ENCODE results near the gene SLC43A3. TPM values are rescaled to one million over a fixed set of nuclear protein-coding genes. Genes with fewer than 3 reads are reported as not detected.

SLC43A3 gene
- 15.8 TPM for polyA plus RNA-seq

DNA sequence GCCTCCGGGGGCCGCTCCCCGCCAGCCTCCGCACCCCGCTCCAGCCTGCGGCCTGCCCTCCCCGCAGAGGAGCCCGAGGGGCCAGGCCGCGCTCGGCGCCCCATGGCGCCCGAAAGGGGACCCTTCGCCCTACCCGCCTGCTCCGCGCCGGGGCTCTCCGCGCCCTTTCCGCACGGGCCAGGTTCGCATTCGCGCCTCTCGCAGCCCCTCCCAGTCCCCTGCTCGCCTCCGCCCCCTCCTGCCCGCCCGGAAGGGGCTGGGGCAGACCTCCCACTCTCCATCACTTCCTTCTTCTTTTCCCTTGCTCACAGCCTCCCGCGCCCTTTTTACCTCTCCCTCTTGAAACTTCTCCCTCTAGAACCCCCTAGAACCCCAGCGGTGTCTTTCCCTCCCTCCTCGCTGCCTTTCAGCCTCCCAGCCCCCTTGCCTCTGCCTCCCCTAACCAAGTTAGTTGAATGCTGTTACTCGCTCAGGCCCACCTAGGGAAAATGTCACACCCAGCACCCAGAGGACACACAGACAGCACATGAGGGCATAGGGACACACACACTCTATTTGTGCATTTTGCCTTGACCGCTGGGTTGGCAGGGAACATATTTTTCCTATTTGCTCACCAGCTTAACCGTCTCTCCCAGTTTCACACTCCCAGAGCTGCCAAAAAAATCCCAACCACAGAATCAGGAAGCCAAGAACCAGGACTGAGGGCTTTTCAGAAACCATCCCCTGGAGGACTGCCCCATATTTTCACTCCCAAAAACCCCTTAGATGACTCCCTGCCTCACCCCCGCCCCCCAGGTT, at the start of gene SLC43A3:
Gene SLC43A3 (minus strand): TSS at position 193 of the 798 bp plus-strand sequence. CDS start 949 bp downstream, outside the sequence.
- H3K4me1 Mint-ChIP-seq = peaks cover 22 to 27% (median 22%) of the 10 kb centered on the region in 3 donors
- peaks cover 3% of the 10 kb centered on the region for H3K36me3 Mint-ChIP-seq

DNA sequence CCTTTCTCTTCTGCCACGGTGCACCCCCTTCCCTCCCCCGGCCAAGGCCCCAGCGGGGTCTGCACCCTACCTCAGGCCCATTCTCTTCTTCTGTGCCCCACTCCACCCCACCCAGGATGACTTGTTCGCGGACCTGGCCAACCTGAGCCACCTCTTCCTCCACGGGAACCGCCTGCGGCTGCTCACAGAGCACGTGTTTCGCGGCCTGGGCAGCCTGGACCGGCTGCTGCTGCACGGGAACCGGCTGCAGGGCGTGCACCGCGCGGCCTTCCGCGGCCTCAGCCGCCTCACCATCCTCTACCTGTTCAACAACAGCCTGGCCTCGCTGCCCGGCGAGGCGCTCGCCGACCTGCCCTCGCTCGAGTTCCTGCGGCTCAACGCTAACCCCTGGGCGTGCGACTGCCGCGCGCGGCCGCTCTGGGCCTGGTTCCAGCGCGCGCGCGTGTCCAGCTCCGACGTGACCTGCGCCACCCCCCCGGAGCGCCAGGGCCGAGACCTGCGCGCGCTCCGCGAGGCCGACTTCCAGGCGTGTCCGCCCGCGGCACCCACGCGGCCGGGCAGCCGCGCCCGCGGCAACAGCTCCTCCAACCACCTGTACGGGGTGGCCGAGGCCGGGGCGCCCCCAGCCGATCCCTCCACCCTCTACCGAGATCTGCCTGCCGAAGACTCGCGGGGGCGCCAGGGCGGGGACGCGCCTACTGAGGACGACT, 49.3 kb upstream of the SLC43A3 start:
- Mint-ChIP-seq H3K27ac (peak overlapping the region in 1 of 3 donors; percentile 34), H3K27me3 (peaks cover 20% of the 10 kb centered on the region), H3K4me1 (peaks cover 6 to 32% (median 19%) of the 10 kb centered on the region in 3 donors), H3K36me3 (no peaks in the 10 kb centered on the region), H3K9me3 (no peaks in the 10 kb centered on the region), H3K4me3 (peak overlapping the region; percentile 68 to 94 (median 89))

More for the DNA sequence above, at the start of gene SLC43A3:
- H3K27ac Mint-ChIP-seq = peak within 1 kb of the TSS; percentile 18 to 67 (median 52)
- H3K9me3 Mint-ChIP-seq = no peaks in the 10 kb centered on the region
- peak within 1 kb of the TSS; percentile 49 to 95 (median 88) for H3K4me3 Mint-ChIP-seq
- no peaks in the 10 kb centered on the region for H3K27me3 Mint-ChIP-seq

DNA sequence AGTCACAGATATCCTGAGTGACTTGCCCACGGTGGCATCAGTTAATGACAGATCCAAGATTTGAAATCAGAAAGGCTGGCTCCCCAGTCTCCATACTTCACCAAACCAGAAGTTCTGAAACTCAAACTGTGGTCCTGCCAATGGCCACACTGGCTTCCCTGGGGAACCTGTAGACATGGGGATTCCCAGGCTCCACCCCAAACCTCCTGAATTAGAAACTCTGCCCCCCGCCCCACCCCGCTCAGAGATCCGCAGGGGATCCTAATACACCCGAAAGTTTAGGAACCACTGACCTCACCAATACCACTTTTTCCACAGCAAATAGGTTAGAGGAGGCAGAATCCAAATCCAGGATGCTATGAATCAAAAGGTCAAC, 48.7 kb upstream of the SLC43A3 start:
- peak overlapping the region in 2 of 3 donors; percentile 34 to 80 for H3K27ac Mint-ChIP-seq
- peak overlapping the region; percentile 68 to 94 (median 88) for H3K4me3 Mint-ChIP-seq
- peaks cover 5 to 29% (median 15%) of the 10 kb centered on the region in 3 donors for H3K4me1 Mint-ChIP-seq
- H3K9me3 Mint-ChIP-seq = no peaks in the 10 kb centered on the region
- peaks cover 20% of the 10 kb centered on the region for H3K27me3 Mint-ChIP-seq
- H3K36me3 Mint-ChIP-seq = no peaks in the 10 kb centered on the region

DNA sequence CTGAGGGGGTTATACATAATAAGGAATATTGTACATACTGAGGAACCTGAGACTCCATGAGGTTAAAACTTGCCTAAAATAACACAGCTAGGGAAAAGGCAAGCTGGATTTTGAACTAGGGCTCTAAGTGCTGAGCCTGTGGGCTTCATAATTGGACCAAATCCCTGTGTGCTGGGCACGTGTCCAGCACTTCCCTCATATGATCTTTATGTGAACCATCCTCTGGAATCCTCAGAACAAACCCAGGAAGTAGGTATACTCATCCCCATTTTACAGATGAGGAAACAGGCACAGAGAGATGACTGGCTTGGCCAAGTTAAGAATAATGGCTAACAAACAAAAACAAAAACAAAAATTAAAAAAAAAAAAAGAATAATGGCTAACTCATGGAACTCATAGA, 48.3 kb upstream of the SLC43A3 start:
- Mint-ChIP-seq H3K4me3 (peak overlapping the region in 3 of 4 donors; percentile 37 to 91 (median 68)), H3K27me3 (peaks cover 18% of the 10 kb centered on the region), H3K9me3 (no peaks in the 10 kb centered on the region), H3K27ac (peak overlapping the region in 1 of 3 donors; percentile 80), H3K4me1 (peaks cover 5 to 28% (median 11%) of the 10 kb centered on the region in 3 donors), H3K36me3 (no peaks in the 10 kb centered on the region)

DNA sequence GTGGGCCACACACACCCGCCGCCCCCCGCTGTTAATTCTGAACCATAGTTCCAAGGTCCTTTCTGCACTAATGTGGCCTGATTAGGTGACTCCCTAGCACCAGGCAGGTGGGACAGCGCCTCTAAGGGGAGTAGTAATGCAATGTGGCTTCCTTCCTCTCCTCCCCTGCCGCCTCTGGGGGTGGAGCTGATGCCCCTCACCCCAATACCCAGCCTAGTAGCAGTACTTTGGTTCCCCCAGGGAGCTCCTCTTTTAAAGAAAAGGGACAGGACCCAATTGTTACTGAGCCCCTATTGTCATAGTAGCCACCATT, 47.8 kb upstream of the SLC43A3 start:
- Mint-ChIP-seq H3K9me3 (no peaks in the 10 kb centered on the region), H3K36me3 (no peaks in the 10 kb centered on the region), H3K4me1 (peaks cover 5 to 26% (median 9%) of the 10 kb centered on the region in 3 donors), H3K27ac (no peak overlapping the region), H3K27me3 (peaks cover 16% of the 10 kb centered on the region), H3K4me3 (peak overlapping the region in 2 of 4 donors; percentile 37 to 68)

DNA sequence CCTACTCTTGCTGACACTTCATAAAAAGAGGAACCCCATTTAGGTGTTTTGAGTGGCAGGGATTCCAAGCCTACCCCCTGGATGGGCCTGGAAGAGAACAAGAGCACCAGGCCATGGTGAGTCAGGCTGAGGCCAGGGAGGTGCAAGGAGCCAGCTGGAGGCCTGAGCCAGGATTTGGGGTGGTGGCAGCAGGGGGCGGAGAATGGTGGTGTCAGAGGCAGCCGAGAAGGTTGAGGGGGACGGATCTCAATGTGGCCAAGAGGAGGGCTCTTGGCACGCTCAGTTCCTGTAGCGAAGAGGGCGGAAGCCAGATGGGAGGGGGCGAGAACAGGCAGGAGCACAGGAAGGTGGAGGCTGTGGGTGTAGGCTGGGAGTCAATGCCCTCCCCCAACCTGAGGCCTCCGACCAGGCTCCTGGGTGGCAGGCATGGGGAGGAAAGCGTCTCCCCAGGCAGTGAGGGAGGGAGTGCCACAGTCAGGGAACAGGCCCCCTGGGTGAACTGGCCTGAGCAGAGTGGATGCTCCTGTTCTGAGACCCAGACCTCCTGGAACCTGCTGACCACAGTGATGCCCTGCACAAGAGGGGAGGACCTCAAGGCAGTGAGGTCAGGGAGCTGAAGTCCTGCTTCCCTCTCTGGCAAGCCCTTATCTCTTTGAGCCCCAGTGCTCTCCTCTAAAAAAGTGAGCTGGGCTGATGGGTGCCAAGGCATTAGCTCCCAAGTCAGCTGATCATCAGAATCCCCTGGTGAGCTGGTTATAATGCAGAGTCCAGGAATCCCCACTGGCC, 47.3 kb upstream of the SLC43A3 start:
- H3K4me3 Mint-ChIP-seq = peak overlapping the region in 2 of 4 donors; percentile 68 to 78
- no peaks in the 10 kb centered on the region for H3K36me3 Mint-ChIP-seq
- H3K27ac Mint-ChIP-seq = peak overlapping the region in 1 of 3 donors; percentile 68
- H3K4me1 Mint-ChIP-seq = peaks cover 5 to 21% (median 9%) of the 10 kb centered on the region in 3 donors
- peaks cover 14% of the 10 kb centered on the region for H3K27me3 Mint-ChIP-seq
- no peaks in the 10 kb centered on the region for H3K9me3 Mint-ChIP-seq

DNA sequence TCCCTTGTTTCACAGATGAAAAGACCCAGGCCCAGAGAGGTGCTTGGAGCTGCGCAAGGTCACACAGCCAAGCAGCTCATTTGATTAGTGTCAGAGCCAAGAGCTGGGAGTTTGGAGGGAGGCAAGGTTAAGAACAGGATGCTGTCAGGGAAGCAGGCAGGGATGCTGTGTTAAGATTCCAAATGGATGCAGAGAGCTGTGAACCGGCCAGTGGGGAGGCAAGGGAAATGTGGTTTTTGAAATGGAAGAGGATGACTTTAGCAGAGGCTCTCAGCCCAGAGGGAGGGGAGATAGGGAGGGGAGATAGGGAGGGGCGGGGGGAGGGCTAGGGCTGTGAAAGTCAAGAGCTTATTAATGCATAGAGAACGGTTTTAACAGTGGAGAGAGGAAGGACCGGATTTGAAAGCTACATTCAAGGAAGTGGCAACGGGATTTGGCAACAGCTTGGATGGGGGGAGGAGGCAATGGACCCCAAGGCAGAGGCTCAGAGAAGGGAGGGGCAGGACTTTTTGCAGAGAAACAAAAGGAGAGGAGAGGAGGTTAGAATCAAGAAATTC, 46.4 kb upstream of the SLC43A3 start:
- H3K36me3 Mint-ChIP-seq = no peaks in the 10 kb centered on the region
- peak overlapping the region in 2 of 4 donors; percentile 65 to 78 for H3K4me3 Mint-ChIP-seq
- peaks cover 14% of the 10 kb centered on the region for H3K27me3 Mint-ChIP-seq
- peak overlapping the region in 1 of 3 donors; percentile 68 for H3K27ac Mint-ChIP-seq
- no peaks in the 10 kb centered on the region for H3K9me3 Mint-ChIP-seq
- peaks cover 5 to 21% (median 9%) of the 10 kb centered on the region in 3 donors for H3K4me1 Mint-ChIP-seq

DNA sequence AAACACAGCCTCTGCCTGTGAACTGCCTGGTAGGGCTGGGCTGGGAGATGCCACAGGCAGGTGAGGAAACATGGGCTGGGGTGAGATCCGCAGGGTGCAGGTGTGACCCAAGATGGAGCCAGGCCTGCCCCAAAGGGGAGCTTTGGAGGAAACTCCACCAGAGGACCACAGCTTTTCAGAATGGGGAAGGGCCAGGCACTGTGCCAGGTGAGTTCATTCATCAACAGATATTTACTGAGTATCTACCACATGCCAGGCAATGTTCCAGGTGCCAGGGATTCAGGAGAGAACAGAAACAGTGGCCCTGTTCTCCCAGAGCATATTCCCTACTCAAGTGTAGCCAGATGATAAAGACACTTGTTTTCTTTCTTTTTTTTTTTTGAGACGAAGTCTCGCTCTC, 44.6 kb upstream of the SLC43A3 start:
- H3K27me3 Mint-ChIP-seq = peaks cover 11% of the 10 kb centered on the region
- H3K4me3 Mint-ChIP-seq = no peak overlapping the region
- no peaks in the 10 kb centered on the region for H3K36me3 Mint-ChIP-seq
- H3K9me3 Mint-ChIP-seq = no peaks in the 10 kb centered on the region
- H3K4me1 Mint-ChIP-seq = peaks cover 5 to 18% (median 5%) of the 10 kb centered on the region in 3 donors
- H3K27ac Mint-ChIP-seq = peak overlapping the region in 1 of 3 donors; percentile 12

DNA sequence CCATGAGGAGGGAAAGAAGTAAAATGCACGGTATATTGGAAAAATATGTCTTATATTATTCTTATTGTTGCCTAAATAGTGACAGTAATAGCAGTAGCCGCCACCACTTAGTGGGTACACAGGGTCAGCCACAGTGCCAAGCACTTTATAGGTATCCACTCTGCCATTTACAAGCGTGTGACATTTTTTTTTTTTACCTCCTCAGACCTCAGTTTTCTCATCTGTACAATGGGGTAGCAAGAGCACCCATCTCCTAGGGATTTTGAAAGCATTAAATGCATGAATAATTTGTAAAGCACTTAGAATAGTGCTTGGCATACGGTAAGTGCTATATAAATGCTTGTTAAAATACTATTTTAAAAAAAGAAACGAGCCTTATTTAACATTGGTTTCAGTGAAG, 42.3 kb upstream of the SLC43A3 start:
- H3K4me1 Mint-ChIP-seq = peaks cover 0 to 6% (median 0%) of the 10 kb centered on the region in 3 donors
- H3K36me3 Mint-ChIP-seq = no peaks in the 10 kb centered on the region
- H3K4me3 Mint-ChIP-seq = no peak overlapping the region
- H3K27me3 Mint-ChIP-seq = peaks cover 5% of the 10 kb centered on the region
- H3K27ac Mint-ChIP-seq = no peak overlapping the region
- no peaks in the 10 kb centered on the region for H3K9me3 Mint-ChIP-seq

DNA sequence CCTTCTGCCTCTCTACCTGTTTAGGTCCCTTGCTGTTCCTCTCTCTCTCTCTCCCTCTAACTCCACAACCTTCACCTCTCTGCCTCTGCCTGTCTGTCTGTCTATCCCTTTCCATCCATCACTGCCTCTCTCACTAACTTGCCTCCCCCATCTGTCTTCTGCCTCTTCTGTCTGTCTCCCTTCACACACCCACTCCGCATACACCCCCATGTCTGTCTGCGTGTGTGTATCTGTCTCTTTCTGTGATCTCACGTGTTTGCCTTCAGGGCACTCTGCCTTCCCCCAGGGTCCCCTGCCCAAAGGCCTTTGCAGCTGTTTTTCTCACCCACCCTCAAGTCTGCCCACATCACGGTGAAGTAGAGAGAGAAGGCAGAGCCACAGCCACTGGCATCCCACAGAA, 41.4 kb upstream of the SLC43A3 start:
- H3K36me3 Mint-ChIP-seq = no peaks in the 10 kb centered on the region
- peaks cover 0 to 1% (median 0%) of the 10 kb centered on the region in 3 donors for H3K4me1 Mint-ChIP-seq
- no peak overlapping the region for H3K27ac Mint-ChIP-seq
- H3K27me3 Mint-ChIP-seq = peaks cover 2% of the 10 kb centered on the region
- H3K4me3 Mint-ChIP-seq = no peak overlapping the region
- no peaks in the 10 kb centered on the region for H3K9me3 Mint-ChIP-seq

DNA sequence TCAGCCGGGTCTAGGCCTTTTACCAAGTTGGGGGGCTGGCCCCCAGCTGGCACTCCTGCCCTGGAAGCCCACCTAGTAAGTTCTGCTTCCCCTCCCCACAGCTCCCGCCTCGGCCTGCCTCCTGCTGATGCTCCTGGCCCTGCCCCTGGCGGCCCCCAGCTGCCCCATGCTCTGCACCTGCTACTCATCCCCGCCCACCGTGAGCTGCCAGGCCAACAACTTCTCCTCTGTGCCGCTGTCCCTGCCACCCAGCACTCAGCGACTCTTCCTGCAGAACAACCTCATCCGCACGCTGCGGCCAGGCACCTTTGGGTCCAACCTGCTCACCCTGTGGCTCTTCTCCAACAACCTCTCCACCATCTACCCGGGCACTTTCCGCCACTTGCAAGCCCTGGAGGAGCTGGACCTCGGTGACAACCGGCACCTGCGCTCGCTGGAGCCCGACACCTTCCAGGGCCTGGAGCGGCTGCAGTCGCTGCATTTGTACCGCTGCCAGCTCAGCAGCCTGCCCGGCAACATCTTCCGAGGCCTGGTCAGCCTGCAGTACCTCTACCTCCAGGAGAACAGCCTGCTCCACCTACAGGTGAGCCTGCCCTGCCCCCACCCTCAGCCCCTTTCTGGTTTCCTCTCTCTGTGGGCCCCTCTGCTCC, 40.7 kb upstream of the SLC43A3 start:
- Mint-ChIP-seq H3K4me3 (no peak overlapping the region), H3K27me3 (peaks cover 2% of the 10 kb centered on the region), H3K36me3 (no peaks in the 10 kb centered on the region), H3K4me1 (no peaks in the 10 kb centered on the region), H3K9me3 (no peaks in the 10 kb centered on the region), H3K27ac (no peak overlapping the region)

DNA sequence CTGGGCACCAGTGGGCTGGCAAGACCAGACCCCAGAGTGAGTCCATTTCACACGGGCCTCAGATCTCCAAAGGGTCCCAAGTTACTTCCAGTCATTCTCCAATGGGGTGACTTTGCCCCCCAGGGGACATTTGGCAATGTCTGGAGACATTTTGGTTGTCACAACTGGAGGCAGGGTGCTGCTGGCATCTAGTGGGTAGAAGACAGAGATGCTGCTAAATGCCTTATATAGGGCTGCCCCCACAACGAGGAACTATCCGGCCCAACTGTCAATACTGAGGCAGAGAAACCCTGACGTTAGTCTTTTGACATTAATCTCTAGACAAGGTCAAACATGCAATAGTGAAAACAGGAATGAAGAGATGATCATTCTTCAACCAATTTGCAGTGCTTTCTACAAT, 39.8 kb upstream of the SLC43A3 start:
- H3K9me3 Mint-ChIP-seq = no peaks in the 10 kb centered on the region
- no peaks in the 10 kb centered on the region for H3K4me1 Mint-ChIP-seq
- H3K27me3 Mint-ChIP-seq = peaks cover 2% of the 10 kb centered on the region
- H3K4me3 Mint-ChIP-seq = no peak overlapping the region
- no peak overlapping the region for H3K27ac Mint-ChIP-seq
- H3K36me3 Mint-ChIP-seq = no peaks in the 10 kb centered on the region

DNA sequence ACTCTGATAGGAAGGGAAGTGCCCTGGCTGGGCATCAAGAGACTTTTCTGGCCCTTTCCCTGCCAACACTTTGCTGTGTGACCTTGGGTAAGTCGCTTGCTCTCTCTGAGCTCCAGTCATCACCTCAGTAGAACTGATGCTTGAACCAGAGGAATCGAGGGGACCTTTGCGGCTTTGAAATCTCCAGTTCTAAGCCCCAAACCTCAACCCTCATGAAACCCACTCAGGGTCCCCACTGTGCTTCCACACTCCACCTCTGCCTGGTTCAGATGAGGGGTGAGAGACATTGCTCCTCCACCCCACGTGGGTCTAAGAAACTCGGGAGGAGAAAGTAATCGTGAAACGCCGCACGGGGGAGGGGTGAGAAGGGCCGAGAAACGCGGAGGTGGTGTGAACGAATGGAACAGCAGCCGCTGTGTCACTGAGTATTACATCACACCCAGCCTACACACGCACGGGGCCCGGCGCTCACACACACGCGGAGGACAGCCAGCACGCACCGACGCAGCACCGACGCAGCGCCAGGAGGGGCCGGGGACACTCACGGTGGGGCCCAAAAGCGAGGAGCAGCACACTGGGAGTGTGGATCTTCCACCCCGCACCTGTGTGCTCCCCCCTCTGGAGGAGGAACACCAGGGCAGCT, 37.7 kb upstream of the SLC43A3 start:
- H3K36me3 Mint-ChIP-seq = no peaks in the 10 kb centered on the region
- H3K27me3 Mint-ChIP-seq = peaks cover 6% of the 10 kb centered on the region
- H3K4me3 Mint-ChIP-seq = no peak overlapping the region
- no peaks in the 10 kb centered on the region for H3K9me3 Mint-ChIP-seq
- peak overlapping the region in 1 of 3 donors; percentile 62 for H3K27ac Mint-ChIP-seq
- peaks cover 2 to 4% (median 4%) of the 10 kb centered on the region in 3 donors for H3K4me1 Mint-ChIP-seq

Data from IgD-negative memory B cell (primary cell).